Measurements from ENCODE around the gene FAM181A.

FAM181A gene

GRCh38 chr14:93952829-93953228, 25.7 kb downstream of the FAM181A start:
- no peak for DNase-seq

DNA sequence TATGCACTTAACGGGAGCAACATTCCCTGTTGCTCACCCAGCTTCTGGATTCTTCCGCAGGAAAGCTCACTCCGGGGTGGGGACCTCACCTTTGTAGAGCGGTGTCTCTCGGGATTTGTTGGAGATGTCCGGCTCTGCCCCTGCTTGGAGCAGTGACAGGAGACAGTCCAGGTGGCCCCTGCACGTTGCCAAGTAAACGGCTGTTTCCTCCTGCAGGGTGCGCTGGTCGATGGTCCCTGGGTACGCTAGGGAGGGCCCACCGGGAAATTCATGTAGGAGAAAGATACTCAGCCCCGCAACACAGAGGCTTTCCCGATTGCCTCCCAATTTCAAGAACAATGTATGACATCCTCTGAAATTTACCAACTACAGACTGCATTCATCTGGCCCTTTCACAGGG, 26.1 kb downstream of the FAM181A start:
- no peak for DNase-seq

DNA sequence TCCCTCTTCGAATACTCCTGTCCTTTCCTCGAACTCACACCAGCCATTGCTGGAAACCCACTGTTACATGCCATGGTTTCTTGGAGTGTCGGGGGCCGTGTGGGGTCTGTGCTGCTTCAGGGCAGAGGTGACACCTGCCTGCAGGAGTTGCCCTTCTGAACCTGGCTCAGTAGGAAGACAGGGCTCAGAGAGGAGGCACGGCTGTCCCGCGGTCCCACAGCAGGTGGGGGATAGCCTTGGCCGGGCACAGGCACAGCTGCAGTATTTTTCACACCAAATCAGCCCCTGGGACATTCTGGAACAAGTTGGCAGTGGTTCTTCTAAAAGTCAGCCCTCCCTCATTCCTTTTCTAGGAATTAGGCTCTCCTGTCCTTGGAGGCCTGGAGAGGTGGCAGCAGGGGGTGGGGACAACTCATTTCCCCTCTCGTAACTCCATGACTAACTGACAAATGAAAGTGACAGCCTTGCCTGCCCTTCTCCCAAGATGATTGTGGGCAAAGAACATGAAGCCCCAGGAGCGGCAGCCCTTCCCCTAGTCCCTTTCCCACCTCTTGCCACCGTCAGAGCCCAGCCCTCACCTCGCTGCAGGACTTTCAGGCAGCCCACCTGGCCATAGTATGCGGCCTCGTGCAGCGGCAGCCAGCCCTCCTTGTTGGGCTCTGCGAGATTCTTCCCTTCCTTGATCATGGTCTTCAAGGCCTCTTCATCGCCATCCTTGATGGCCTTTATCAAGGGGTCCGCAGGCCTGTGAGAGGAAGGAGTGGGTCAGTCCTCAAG, 26.8 kb downstream of the FAM181A start:
- no peak for DNase-seq

GRCh38 chr14:93954516-93954830, 27.3 kb downstream of the FAM181A start:
- DNase-seq = no peak

DNA sequence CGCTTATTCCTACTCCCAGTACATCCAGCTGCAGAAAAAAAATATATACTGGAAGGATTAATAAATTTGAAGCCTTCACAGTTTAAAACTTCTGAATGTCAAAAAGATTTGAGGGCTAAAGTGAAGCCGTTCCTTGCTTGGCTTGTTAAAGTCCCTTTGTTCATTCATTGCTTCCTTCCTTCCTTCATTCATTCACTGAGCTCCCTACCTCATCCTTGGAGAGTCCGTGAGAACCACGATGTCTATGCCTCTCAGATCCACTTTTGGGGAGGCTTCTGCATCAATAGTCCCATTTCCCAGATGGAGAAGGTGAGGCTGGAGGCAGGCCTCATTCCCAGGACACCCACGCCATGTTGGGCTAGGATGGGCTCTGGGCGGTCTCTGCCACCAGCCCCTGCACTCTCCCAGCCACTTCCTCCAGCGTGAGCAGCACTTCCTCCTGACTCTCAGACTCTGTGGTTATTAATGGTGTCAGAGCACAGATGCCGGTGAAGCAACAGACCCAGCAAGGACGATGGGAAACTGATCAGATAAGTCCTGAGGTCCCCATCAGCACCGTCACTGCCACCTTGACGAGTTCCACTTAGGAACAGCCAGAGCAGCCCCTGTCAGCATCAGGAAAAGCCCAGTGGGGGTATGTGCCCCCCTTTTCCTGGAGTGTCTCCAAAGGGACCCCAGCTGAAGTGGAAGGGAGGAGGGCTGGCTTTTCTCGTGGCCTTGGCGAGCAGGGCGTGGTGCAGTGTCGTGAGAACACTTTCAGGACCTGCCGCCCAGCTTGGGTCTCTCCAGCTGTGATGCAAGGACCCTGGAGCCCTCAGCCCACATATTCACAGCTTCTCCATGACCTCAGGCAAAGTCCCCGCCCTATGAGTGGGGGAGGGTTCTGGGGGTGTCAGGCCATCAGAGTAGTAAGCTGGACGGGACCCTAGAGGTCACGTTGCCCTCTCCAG, 28.0 kb downstream of the FAM181A start:
- DNase-seq = no peak

- no peak for DNase-seq
Measured at GRCh38 chr14:93955850-93956481, 28.8 kb downstream of the FAM181A start.

DNA sequence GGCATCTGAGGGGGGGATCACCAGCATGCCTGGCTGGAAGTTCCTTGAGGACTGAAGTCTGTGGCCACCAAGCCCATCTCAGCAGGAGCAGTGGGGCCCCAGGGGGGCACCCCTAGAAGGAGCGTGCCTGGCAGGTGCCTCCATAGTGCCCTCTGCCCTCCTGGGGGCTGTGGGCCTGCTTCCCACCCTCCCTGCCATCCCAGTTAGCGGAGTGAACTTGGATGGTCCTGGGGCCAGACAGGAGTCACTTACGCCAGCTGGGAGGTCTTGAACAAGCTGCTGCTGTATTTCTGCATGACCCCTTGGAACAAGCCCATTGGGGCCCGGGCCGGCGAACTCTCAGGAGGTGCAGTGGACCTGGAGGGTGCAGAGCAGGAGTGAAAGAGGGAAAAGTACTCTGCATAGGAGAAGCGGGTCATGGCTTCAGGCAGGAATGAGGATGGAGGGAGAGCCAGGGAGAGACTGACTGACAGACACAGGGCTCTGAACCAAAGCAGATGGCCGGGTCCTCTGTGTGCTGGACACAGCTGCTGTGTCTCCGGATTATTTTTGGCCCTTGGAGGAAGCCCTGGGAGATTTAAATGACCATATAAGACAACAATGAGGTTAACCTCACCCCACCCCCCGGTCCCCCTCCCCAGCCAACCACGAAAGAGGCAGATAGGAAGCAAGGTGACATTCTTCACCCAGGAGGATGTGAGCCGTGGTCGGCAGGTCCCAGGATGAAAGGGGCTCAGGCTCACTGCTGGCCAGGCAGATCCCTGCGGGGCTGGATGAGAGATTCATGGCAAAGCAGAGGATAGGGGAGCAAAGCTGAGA, 29.6 kb downstream of the FAM181A start:
- DNase-seq = no peak

GRCh38 chr14:93957333-93957710, 30.2 kb downstream of the FAM181A start:
- DNase-seq = no peak

DNA sequence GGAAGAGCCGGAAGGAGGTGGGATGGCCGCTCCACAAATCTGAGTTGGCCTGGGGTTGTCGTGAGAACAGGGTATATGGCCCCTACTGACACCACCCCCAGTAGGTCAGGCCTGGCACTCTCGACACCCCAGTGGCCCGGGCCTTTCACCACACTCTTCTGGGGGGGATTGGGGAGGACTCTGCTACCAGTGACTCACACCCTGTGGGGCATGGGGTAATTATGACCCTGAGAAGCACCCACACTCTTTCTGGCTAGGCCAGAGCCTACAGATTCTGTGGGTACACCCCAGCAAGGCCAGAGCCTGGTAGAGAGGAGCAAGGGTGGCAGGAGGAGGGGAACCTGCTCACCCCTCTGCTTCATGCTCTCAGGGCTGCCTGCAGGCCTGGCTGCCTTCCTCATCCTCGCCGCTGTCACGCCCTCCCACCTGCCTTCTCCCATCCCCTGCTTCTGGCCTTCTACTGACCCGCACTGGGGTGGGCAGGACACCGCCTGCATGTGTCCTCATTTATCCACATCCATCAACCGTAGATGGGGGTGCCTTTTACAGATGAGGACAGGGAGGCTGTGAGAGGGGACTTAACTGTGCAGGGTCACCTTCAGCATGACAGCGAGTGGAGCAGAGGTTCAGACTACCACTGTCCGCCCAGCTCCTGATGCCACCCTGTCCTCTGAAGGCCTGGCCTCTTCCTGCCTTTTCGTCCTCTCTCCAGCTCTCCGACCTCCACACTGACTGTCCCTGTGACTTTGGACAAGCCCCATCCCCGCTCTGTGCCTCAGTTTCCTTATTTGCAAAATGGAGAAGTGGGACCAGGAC, 30.8 kb downstream of the FAM181A start:
- DNase-seq = no peak

DNA sequence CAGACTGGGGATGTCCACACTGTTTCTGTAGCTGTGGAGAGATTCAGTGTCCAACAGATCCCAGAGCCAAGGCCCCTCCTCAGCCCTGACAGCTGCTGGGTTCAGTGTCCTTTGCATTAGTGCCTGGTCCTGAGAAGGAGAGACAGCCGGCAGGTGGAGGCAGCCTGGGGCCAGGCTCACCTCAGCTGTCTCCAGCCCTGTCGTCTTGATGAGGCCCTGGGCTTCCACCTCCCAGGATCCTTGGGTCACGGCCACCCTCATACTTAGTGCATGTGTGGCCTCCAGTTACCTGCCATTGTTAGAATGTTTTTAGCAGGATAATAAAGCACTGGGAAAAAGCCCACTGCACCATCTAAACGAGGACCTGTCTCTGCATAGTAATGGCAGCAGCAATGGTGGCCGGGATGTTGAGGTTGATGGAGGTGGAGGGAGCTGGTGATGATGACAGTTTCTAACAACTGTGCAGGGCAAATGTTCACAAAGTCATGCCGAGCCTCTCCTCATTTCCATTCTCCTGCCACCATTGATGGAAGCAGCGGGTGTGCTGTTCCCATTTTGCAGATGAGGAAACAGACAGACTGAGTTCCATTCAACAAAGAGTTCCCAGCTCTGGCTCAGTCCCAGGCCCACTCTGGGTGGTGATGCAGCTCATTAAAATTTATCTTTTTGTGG, 31.6 kb downstream of the FAM181A start:
- no peak for DNase-seq

GRCh38 chr14:93959239-93960107, 32.3 kb downstream of the FAM181A start:
- no peak for DNase-seq

DNA sequence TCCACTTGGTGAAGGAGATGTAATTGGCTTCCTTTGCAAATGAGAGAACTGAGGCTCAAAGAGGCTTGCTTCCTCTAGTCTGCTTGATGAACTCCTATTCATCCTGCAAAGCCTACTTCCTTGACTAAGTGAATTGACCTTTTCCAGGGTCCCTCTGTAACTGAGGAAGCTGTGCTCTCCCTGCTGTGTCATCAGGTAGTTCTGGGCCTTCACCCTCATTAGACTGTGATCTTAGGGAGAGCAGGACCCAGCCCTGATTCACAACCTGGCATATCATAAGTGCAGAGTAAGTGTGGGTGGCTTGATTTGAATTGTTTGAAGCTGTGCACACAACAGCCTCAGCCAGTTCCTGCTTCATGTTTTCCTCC, 32.9 kb downstream of the FAM181A start:
- no peak for DNase-seq

GRCh38 chr14:93960774-93961438, 33.8 kb downstream of the FAM181A start:
- DNase-seq = no peak

DNA sequence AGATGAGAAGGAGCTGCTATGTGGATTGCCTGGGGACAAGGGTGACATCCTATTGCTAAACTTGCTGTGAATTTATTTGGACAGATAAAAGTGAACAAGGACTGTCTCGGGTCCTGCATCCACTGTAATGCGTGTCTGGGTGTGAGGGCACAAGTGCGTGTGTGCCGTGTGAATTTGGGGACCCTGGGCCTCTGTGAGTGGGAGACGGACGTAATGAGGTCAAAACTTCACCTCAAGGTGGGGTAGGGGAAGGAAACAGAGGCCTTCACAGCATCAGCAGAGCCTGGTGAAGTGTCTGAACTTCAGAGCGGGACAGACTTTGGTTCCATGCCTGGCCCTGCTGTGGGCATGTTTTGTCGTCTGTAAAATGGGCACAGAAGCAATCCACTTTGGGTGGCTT, 34.5 kb downstream of the FAM181A start:
- DNase-seq = no peak

- DNase-seq = peak; percentile 21
Measured at GRCh38 chr14:93962701-93963601, 35.8 kb downstream of the FAM181A start.

- DNase-seq = no peak
Measured at GRCh38 chr14:93963692-93964091, 36.5 kb downstream of the FAM181A start.

DNA sequence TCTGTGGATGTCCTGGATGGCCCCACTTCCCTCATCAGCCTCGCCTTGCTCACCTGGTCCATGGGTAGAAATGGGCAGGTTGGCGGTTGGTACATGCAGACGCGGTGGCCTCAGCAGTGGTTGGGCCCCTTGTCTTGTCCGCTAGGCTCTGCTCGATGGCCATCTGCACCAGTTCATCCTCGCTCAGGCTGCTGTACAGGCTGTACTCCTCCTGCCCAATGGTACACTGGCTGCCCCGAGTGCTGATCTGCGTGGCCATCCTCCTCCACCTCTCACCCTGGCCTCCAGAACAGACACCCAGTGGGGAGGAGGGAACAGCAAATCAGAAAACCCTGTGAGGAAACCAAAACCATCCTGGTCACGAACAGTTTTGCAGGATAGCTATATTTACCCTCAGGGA, 37.1 kb downstream of the FAM181A start:
- DNase-seq = no peak

- no peak for DNase-seq
Measured at GRCh38 chr14:93964820-93965286, 37.7 kb downstream of the FAM181A start.

All from NCI-H2171 (cell line).